Mesenchymal stem cell (in vitro differentiated cells and primary cell): ENCODE measurements around the gene LEFTY1.

ENCODE experiments used
- DNase-seq: peaks from one replicate; pipeline ENCODE4 v3.0.0-alpha.2; 2013
- H2AFZ ChIP-seq: one replicate; pipeline ENCODE4 v1.6.1; 2013; ENCODE audit warnings: low read depth, mild to moderate bottlenecking, control low read depth, inconsistent platforms, low read length, moderate library complexity
- H2AK5ac ChIP-seq: 2 replicates; pipeline ENCODE4 v1.6.1; 2013; ENCODE audit warnings: low read length, moderate library complexity, mild to moderate bottlenecking, inconsistent platforms; ENCODE audit not compliant: severe bottlenecking
- H2BK120ac ChIP-seq: one replicate; pipeline ENCODE4 v1.6.1; 2013; ENCODE audit warnings: low read depth, mild to moderate bottlenecking, inconsistent platforms, low read length, moderate library complexity
- H2BK12ac ChIP-seq, 2 experiments: one replicate each; pipeline ENCODE4 v1.6.1; 2013; ENCODE audit warnings: inconsistent platforms in 2 of 2, low read length in 2 of 2, mild to moderate bottlenecking in 2 of 2, moderate library complexity in 2 of 2, control low read depth in 1 of 2
- H2BK15ac ChIP-seq: one replicate; pipeline ENCODE4 v1.6.1; 2013; ENCODE audit warnings: mild to moderate bottlenecking, low read depth, inconsistent platforms; ENCODE audit not compliant: poor library complexity, severe bottlenecking
- H2BK5ac ChIP-seq: 2 replicates; pipeline ENCODE4 v1.6.1; 2013; ENCODE audit warnings: low read depth, mild to moderate bottlenecking, low read length, control low read depth, inconsistent platforms; ENCODE audit not compliant: poor library complexity, severe bottlenecking
- H3K14ac ChIP-seq, 2 experiments: one replicate each; pipeline ENCODE4 v1.6.1; 2013; ENCODE audit warnings: inconsistent platforms in 2 of 2, low read length in 2 of 2, control low read depth in 1 of 2, mild to moderate bottlenecking in 1 of 2, moderate library complexity in 1 of 2
- H3K18ac ChIP-seq, 2 experiments: one replicate each; pipeline ENCODE4 v1.6.1; 2013; ENCODE audit warnings: inconsistent platforms in 2 of 2, low read length in 2 of 2, control low read depth in 1 of 2, low read depth in 1 of 2, mild to moderate bottlenecking in 1 of 2
- H3K23ac ChIP-seq, 2 experiments: one replicate each; pipeline ENCODE4 v1.6.1; 2013; ENCODE audit warnings: inconsistent platforms in 2 of 2, low read length in 2 of 2, mild to moderate bottlenecking in 2 of 2, moderate library complexity in 2 of 2, control low read depth in 1 of 2
- H3K27ac ChIP-seq: 2 replicates; pipeline ENCODE4 v1.5.1; 2013; ENCODE audit warnings: mild to moderate bottlenecking, moderate library complexity, low read length, control low read depth, inconsistent platforms; ENCODE audit not compliant: poor library complexity, severe bottlenecking
- H3K27me3 ChIP-seq, 2 experiments: 2 replicates each; pipeline versions ENCODE4 v1.6.1 to v1.7.0; 2013; ENCODE audit warnings: low read length in 2 of 2, mild to moderate bottlenecking in 2 of 2, moderate library complexity in 2 of 2, control low read depth in 1 of 2, inconsistent platforms in 1 of 2; ENCODE audit not compliant: control insufficient read depth in 1 of 2, insufficient read depth in 1 of 2
- H3K36me3 ChIP-seq, 2 experiments: 2 replicates each; pipeline versions ENCODE4 v1.6.1 to v1.7.0; 2013; ENCODE audit warnings: low read length in 2 of 2, control low read depth in 1 of 2, inconsistent platforms in 1 of 2, low read depth in 1 of 2, mild to moderate bottlenecking in 1 of 2; ENCODE audit not compliant: insufficient read depth in 2 of 2, control insufficient read depth in 1 of 2
- H3K4ac ChIP-seq, 2 experiments: one replicate each; pipeline ENCODE4 v1.6.1; 2013; ENCODE audit warnings: inconsistent platforms in 2 of 2, low read length in 2 of 2, mild to moderate bottlenecking in 2 of 2, moderate library complexity in 2 of 2, control low read depth in 1 of 2, low read depth in 1 of 2
- H3K4me1 ChIP-seq: 2 replicates; pipeline ENCODE4 v1.6.1; 2013; ENCODE audit warnings: low read depth, low read length, control low read depth; ENCODE audit not compliant: control insufficient read depth, insufficient read depth
- H3K4me2 ChIP-seq: 2 replicates; pipeline ENCODE4 v1.6.1; 2013; ENCODE audit warnings: low read length, mild to moderate bottlenecking, inconsistent platforms; ENCODE audit not compliant: poor library complexity, severe bottlenecking
- H3K4me3 ChIP-seq, 2 experiments: 2 replicates each; pipeline versions ENCODE4 v1.5.1 to v1.7.0; 2013; ENCODE audit warnings: low read length in 2 of 2, mild to moderate bottlenecking in 2 of 2, control low read depth in 1 of 2, low read depth in 1 of 2; ENCODE audit not compliant: insufficient read depth in 1 of 2
- H3K79me1 ChIP-seq: replicated peaks from 2 replicates; pipeline ENCODE4 v1.6.1; 2013; ENCODE audit warnings: mild to moderate bottlenecking, control low read depth, low read length, inconsistent platforms; ENCODE audit not compliant: poor library complexity, severe bottlenecking
- H3K9ac ChIP-seq: 2 replicates; pipeline ENCODE4 v1.7.0; 2013; ENCODE audit warnings: mild to moderate bottlenecking, low read length, moderate library complexity
- H3K9me3 ChIP-seq: 2 replicates; pipeline ENCODE4 v1.7.0; 2013; ENCODE audit warnings: mild to moderate bottlenecking, low read length; ENCODE audit not compliant: control insufficient read depth
- H4K8ac ChIP-seq: one replicate; pipeline ENCODE4 v1.6.1; 2013; ENCODE audit warnings: inconsistent platforms, mild to moderate bottlenecking, low read length, moderate library complexity
- H4K91ac ChIP-seq: one replicate; pipeline ENCODE4 v1.6.1; 2013; ENCODE audit warnings: mild to moderate bottlenecking, low read length, inconsistent platforms
- WGBS: methylation state at CpG from one replicate; pipeline ENCODE4 v1.1.7; 2013; ENCODE audit warnings: mixed read lengths; 5-methylcytosine and 5-hydroxymethylcytosine counted together

The LEFTY1 gene

GRCh38 chr1:225845571-225846259 lies 43.2 kb downstream of the LEFTY1 start:
- H2AFZ ChIP-seq, result no peak overlapping the region
- H3K18ac ChIP-seq, result no peak overlapping the region
- no peak overlapping the region for H3K14ac ChIP-seq
- H3K4me2 ChIP-seq, result no peak overlapping the region
- no peak overlapping the region for H3K4me3 ChIP-seq
- H3K4me1 ChIP-seq, result peaks cover 3% of the 10 kb centered on the region
- WGBS, result 72% methylated on average over 13 of the region's 13 CpGs
- no peak overlapping the region for H3K23ac ChIP-seq
- H3K9me3 ChIP-seq, result no peaks in the 10 kb centered on the region
- no peaks in the 10 kb centered on the region for H3K27me3 ChIP-seq
- peak overlapping the region; percentile 11 for H3K9ac ChIP-seq
- H3K36me3 ChIP-seq, result peaks cover 67 to 68% of the 10 kb centered on the region in 2 experiments
- no peak overlapping the region for H2BK120ac ChIP-seq
- H3K4ac ChIP-seq, result no peak overlapping the region
- DNase-seq, result peak; percentile 80
- H2BK12ac ChIP-seq, result no peak overlapping the region
- no peak overlapping the region for H2BK5ac ChIP-seq
- H4K91ac ChIP-seq, result no peak overlapping the region
- H4K8ac ChIP-seq, result peak overlapping the region; percentile 60
- no peak overlapping the region for H2BK15ac ChIP-seq
- H3K27ac ChIP-seq, result no peak overlapping the region
- H3K79me1 ChIP-seq, result no peaks in the 10 kb centered on the region
- no peak overlapping the region for H2AK5ac ChIP-seq

DNA sequence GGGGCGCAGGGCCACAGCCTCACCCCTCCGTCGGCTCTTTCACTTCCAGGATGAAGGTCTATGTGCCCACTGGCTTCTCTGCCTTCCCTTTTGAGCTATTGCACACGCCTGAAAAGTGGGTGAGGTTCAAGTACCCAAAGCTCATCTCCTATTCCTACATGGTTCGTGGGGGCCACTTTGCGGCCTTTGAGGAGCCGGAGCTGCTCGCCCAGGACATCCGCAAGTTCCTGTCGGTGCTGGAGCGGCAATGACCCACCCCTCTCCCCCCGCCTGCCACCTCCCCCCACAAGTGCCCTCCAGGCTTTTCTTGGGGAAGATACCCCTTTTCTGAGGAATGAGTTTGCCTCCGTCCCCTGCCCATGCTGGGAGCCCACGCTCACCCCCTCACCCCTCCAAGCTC lies 43.8 kb downstream of the LEFTY1 start:
- H3K27me3 ChIP-seq, result no peaks in the 10 kb centered on the region
- no peak overlapping the region for H3K9ac ChIP-seq
- H4K91ac ChIP-seq, result no peak overlapping the region
- no peak for DNase-seq
- peaks cover 3% of the 10 kb centered on the region for H3K4me1 ChIP-seq
- H3K23ac ChIP-seq, result no peak overlapping the region
- H3K4me3 ChIP-seq, result no peak overlapping the region
- H3K14ac ChIP-seq, result no peak overlapping the region
- no peak overlapping the region for H2BK120ac ChIP-seq
- H2BK12ac ChIP-seq, result no peak overlapping the region
- no peak overlapping the region for H3K4me2 ChIP-seq
- no peak overlapping the region for H2BK15ac ChIP-seq
- H3K79me1 ChIP-seq, result no peaks in the 10 kb centered on the region
- H2AK5ac ChIP-seq, result no peak overlapping the region
- WGBS, result 95% methylated on average over 14 of the region's 14 CpGs
- H3K9me3 ChIP-seq, result no peaks in the 10 kb centered on the region
- H3K27ac ChIP-seq, result no peak overlapping the region
- no peak overlapping the region for H4K8ac ChIP-seq
- H2BK5ac ChIP-seq, result no peak overlapping the region
- H3K18ac ChIP-seq, result no peak overlapping the region
- H2AFZ ChIP-seq, result no peak overlapping the region
- no peak overlapping the region for H3K4ac ChIP-seq
- peaks cover 70 to 74% of the 10 kb centered on the region in 2 experiments for H3K36me3 ChIP-seq

- Histone ChIP-seq H3K79me1 (no peaks in the 10 kb centered on the region), H2BK120ac (no peak overlapping the region), H3K4me3 (peak overlapping the region in 1 of 2 experiments; percentile 5), H3K36me3 (peaks cover 71 to 78% of the 10 kb centered on the region in 2 experiments), H2AK5ac (no peak overlapping the region), H3K18ac (no peak overlapping the region), H3K14ac (no peak overlapping the region), H3K9me3 (no peaks in the 10 kb centered on the region), H3K27ac (no peak overlapping the region), H3K4ac (peak overlapping the region in 1 of 2 experiments; percentile 40), H2BK5ac (no peak overlapping the region), H3K27me3 (no peaks in the 10 kb centered on the region), H2BK12ac (no peak overlapping the region), H2AFZ (no peak overlapping the region), H4K8ac (no peak overlapping the region), H3K9ac (no peak overlapping the region), H3K4me2 (no peak overlapping the region), H3K4me1 (peaks cover 3% of the 10 kb centered on the region), H3K23ac (no peak overlapping the region), H4K91ac (no peak overlapping the region), H2BK15ac (no peak overlapping the region)
- 92% methylated on average over 18 of the region's 18 CpGs for WGBS
- DNase-seq, result no peak
These were observed 44.5 kb downstream of the LEFTY1 start for GRCh38 chr1:225844236-225845061.

DNA sequence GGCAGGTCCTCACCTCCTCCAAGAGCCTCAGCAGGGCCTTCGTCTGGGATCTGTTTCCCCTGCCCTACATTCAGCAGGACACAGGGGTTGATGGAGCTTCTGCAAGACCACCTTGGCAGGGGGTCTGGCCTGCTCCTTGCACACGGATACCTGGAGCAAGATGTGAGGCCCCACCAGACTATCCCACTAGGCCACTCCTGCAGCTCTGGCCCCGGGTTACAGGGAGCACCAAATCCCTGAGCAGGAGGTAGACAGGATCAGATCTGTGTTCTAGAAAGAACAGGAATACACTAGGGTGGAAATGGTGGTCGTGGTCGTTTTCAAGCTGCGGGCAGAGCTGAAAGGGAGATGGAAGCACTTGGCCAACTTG lies 45.5 kb downstream of the LEFTY1 start:
- no peak overlapping the region for H2BK5ac ChIP-seq
- no peak overlapping the region for H2AK5ac ChIP-seq
- no peaks in the 10 kb centered on the region for H3K79me1 ChIP-seq
- H4K91ac ChIP-seq, result no peak overlapping the region
- no peak overlapping the region for H3K18ac ChIP-seq
- peaks cover 72 to 86% of the 10 kb centered on the region in 2 experiments for H3K36me3 ChIP-seq
- no peak overlapping the region for H2BK120ac ChIP-seq
- DNase-seq, result no peak
- peaks cover 3% of the 10 kb centered on the region for H3K4me1 ChIP-seq
- no peak overlapping the region for H2AFZ ChIP-seq
- 95% methylated on average over 6 of the region's 6 CpGs for WGBS
- H3K9me3 ChIP-seq, result no peaks in the 10 kb centered on the region
- no peak overlapping the region for H3K27ac ChIP-seq
- H3K27me3 ChIP-seq, result no peaks in the 10 kb centered on the region
- no peak overlapping the region for H3K9ac ChIP-seq
- H3K4ac ChIP-seq, result no peak overlapping the region
- no peak overlapping the region for H4K8ac ChIP-seq
- no peak overlapping the region for H3K4me2 ChIP-seq
- H2BK12ac ChIP-seq, result no peak overlapping the region
- no peak overlapping the region for H2BK15ac ChIP-seq
- H3K14ac ChIP-seq, result no peak overlapping the region
- no peak overlapping the region for H3K4me3 ChIP-seq
- H3K23ac ChIP-seq, result no peak overlapping the region
